GM23338 (cell line): Measurements from ENCODE around the gene SNX5. TPM values are rescaled to one million over a fixed set of nuclear protein-coding genes. Genes with fewer than 3 reads are reported as not detected.

Experiments
- ATAC-seq: fragments of 200-7000 bp; cut with Tn5 transposase; 3 replicates; pipeline ENCODE4 v1.9.1; 2020
- DNase-seq: peaks from one replicate; pipeline ENCODE4 v3.0.0-alpha.2; 2015; ENCODE audit warnings: low spot score
- H2AFZ ChIP-seq: fragments of 200-600 bp; sonication (generic); 2 replicates; pipeline ENCODE4 v1.8.0; 2016; ENCODE audit warnings: antibody characterized with exemption, mild to moderate bottlenecking, moderate library complexity
- H3F3A ChIP-seq: fragments of 200-600 bp; sonication (generic); replicated peaks from 2 replicates; pipeline ENCODE4 v1.8.0; 2017; ENCODE audit warnings: antibody characterized with exemption, mixed run types, low read depth
- H3K27ac ChIP-seq: fragments of 200-600 bp; sonication (generic); 2 replicates; pipeline ENCODE4 v1.6.1; 2016; ENCODE audit warnings: low read depth
- H3K27me3 ChIP-seq: fragments of 200-600 bp; sonication (generic); 2 replicates; pipeline ENCODE4 v1.8.0; 2016; ENCODE audit warnings: mild to moderate bottlenecking, mixed run types, moderate library complexity; ENCODE audit not compliant: insufficient read depth
- H3K36me3 ChIP-seq: fragments of 200-600 bp; sonication (generic); 2 replicates; pipeline ENCODE4 v1.8.0; 2016; ENCODE audit warnings: mild to moderate bottlenecking; ENCODE audit not compliant: insufficient read depth
- H3K4me1 ChIP-seq: fragments of 200-600 bp; sonication (generic); 2 replicates; pipeline ENCODE4 v1.8.0; 2016; ENCODE audit warnings: mild to moderate bottlenecking, moderate library complexity; ENCODE audit not compliant: insufficient read depth
- H3K4me2 ChIP-seq: fragments of 200-600 bp; sonication (generic); 2 replicates; pipeline ENCODE4 v1.7.1; 2017; ENCODE audit warnings: mixed run types
- H3K4me3 ChIP-seq: fragments of 200-600 bp; sonication (generic); 2 replicates; pipeline ENCODE4 v1.6.1; 2016; ENCODE audit warnings: mixed run types
- H3K79me2 ChIP-seq: fragments of 200-600 bp; sonication (generic); replicated peaks from 2 replicates; pipeline ENCODE4 v1.8.0; 2017; ENCODE audit warnings: mild to moderate bottlenecking; ENCODE audit not compliant: insufficient read depth
- H3K9me2 ChIP-seq: fragments of 200-600 bp; sonication (generic); 2 replicates; pipeline ENCODE4 v1.8.0; 2017; ENCODE audit not compliant: insufficient read depth
- H4K20me1 ChIP-seq: fragments of 200-600 bp; sonication (generic); replicated peaks from 2 replicates; pipeline ENCODE4 v1.8.0; 2017; ENCODE audit warnings: mild to moderate bottlenecking; ENCODE audit not compliant: insufficient read depth
- H3K27ac Mint-ChIP-seq: 2 replicates; pipeline ENCODE4 v1.8.0; 2020; ENCODE audit warnings: inconsistent platforms, mild to moderate bottlenecking, moderate library complexity, mixed read lengths
- H3K27me3 Mint-ChIP-seq: 3 replicates; pipeline ENCODE4 v1.8.0; 2022; ENCODE audit warnings: low read depth, mild to moderate bottlenecking, moderate library complexity, mixed read lengths, inconsistent platforms; ENCODE audit not compliant: insufficient read depth, poor library complexity
- H3K36me3 Mint-ChIP-seq: 3 replicates; pipeline ENCODE4 v1.8.0; 2021; ENCODE audit warnings: low read depth, mild to moderate bottlenecking, inconsistent platforms, moderate library complexity, mixed read lengths
- H3K4me1 Mint-ChIP-seq: 3 replicates; pipeline ENCODE4 v1.8.0; 2020; ENCODE audit warnings: mild to moderate bottlenecking, inconsistent platforms, mixed read lengths
- H3K4me3 Mint-ChIP-seq: 3 replicates; pipeline ENCODE4 v1.8.0; 2021; ENCODE audit warnings: moderate library complexity, mild to moderate bottlenecking, inconsistent platforms, mixed read lengths
- H3K9me3 Mint-ChIP-seq: 3 replicates; pipeline ENCODE4 v1.8.0; 2020; ENCODE audit warnings: moderate library complexity, mild to moderate bottlenecking, inconsistent platforms, mixed read lengths
- CREB1 ChIP-seq: fragments of 250-450 bp; sonication (Bioruptor Pico); IDR thresholded peaks from 2 replicates; pipeline ENCODE4 v1.5.0; 2020; ENCODE audit warnings: low read depth, mild to moderate bottlenecking, moderate library complexity
- ETS1 ChIP-seq: IDR thresholded peaks from 2 replicates; pipeline ENCODE4 v1.6.1; 2016; ENCODE audit warnings: antibody characterized with exemption
- EZH2 ChIP-seq: fragments of 200-600 bp; sonication (generic); IDR thresholded peaks from one replicate; pipeline ENCODE4 v1.8.0; 2017; ENCODE audit warnings: antibody characterized with exemption, mild to moderate bottlenecking, low read depth; ENCODE audit not compliant: unreplicated experiment
- POLR2AphosphoS5 ChIP-seq: IDR thresholded peaks from 2 replicates; pipeline ENCODE4 v1.6.1; 2016; ENCODE audit warnings: antibody characterized with exemption, low read depth
- REST ChIP-seq: IDR thresholded peaks from one replicate; pipeline ENCODE4 v1.6.1; 2018; ENCODE audit warnings: antibody characterized with exemption; ENCODE audit not compliant: unreplicated experiment
- ZNF114 ChIP-seq: fragments of 250-450 bp; sonication (Bioruptor Pico); IDR thresholded peaks from 2 replicates; pipeline ENCODE4 v1.5.0; 2020; ENCODE audit warnings: mild to moderate bottlenecking, moderate library complexity
- ZNF331 ChIP-seq: fragments of 250-450 bp; sonication (Bioruptor Pico); IDR thresholded peaks from 2 replicates; pipeline ENCODE4 v1.5.0; 2020; ENCODE audit warnings: low read depth, mild to moderate bottlenecking, moderate library complexity
- polyA plus RNA-seq: library from polyadenylated mRNA; unstranded; fragments of >200 nt; fragmentation: Nextera tagmentation; extraction: Ambion mirVana; gene quantifications from 2 replicates; pipeline ENCODE4 v1.2.1, GENCODE V29; 2016
- total RNA-seq: library from RNA; depleted of rRNA; stranded (reverse); fragments of >200 nt; shearing (Covaris generic); gene quantifications from 2 replicates; pipeline ENCODE4 v1.2.3, GENCODE V29; 2014

Gene SNX5
- total and polyA plus RNA-seq, 2 experiments from 2014 or later: 167 to 287 TPM

GRCh38 chr20:17935186-17935585 lies 33.4 kb downstream of the SNX5 start:
- no peak for TF ChIP-seq ZNF114 (CRISPR knock-in tag)
- TF ChIP-seq REST: no peak
- TF ChIP-seq CREB1: no peak
- no peak for TF ChIP-seq EZH2
- no peak for TF ChIP-seq ZNF331 (CRISPR knock-in tag)
- Mint-ChIP-seq H3K9me3 (peaks cover 4% of the 10 kb centered on the region), H3K27me3 (peaks cover 21% of the 10 kb centered on the region), H3K4me1 (peaks cover 60% of the 10 kb centered on the region), H3K4me3 (no peak overlapping the region), H3K27ac (no peak overlapping the region), H3K36me3 (peaks cover 4% of the 10 kb centered on the region; the same call in 1 of the 3 replicates)
- H3K27me3 ChIP-seq: no peaks in the 10 kb centered on the region
- no peaks in the 10 kb centered on the region for H3K36me3 ChIP-seq
- H3K9me2 ChIP-seq: peaks cover 5% of the 10 kb centered on the region; the same call in 1 of the 2 replicates
- peaks cover 49% of the 10 kb centered on the region for H3K4me1 ChIP-seq
- peaks cover 7% of the 10 kb centered on the region for H3F3A ChIP-seq
- H3K79me2 ChIP-seq: no peaks in the 10 kb centered on the region
- ATAC-seq (no peak), DNase-seq (no peak)
- H4K20me1 ChIP-seq: peaks cover 4% of the 10 kb centered on the region; the same call in 1 of the 2 replicates
- no peak overlapping the region for H3K4me2 ChIP-seq
- H3K4me3 ChIP-seq: no peak overlapping the region
- H3K27ac ChIP-seq: no peak overlapping the region
- H2AFZ ChIP-seq: no peak overlapping the region

- Mint-ChIP-seq H3K36me3 (peaks cover 4% of the 10 kb centered on the region; the same call in 1 of the 3 replicates), H3K9me3 (peaks cover 4% of the 10 kb centered on the region), H3K27ac (no peak overlapping the region), H3K27me3 (peaks cover 15% of the 10 kb centered on the region), H3K4me3 (0 out of 3 replicates have a peak overlapping the region, but pooled peaks have one; percentile 20), H3K4me1 (peaks cover 52% of the 10 kb centered on the region)
- Histone ChIP-seq H4K20me1 (no peaks in the 10 kb centered on the region; the same call in 1 of the 2 replicates), H3K9me2 (peaks cover 5% of the 10 kb centered on the region; the same call in 1 of the 2 replicates), H3K4me2 (peak overlapping the region; percentile 38), H2AFZ (no peak overlapping the region), H3K79me2 (no peaks in the 10 kb centered on the region), H3K36me3 (no peaks in the 10 kb centered on the region), H3K27ac (peak overlapping the region; percentile 74; the same call in 1 of the 2 replicates), H3K4me3 (no peak overlapping the region), H3K4me1 (peaks cover 40% of the 10 kb centered on the region), H3F3A (no peaks in the 10 kb centered on the region; the same call in 1 of the 2 replicates), H3K27me3 (no peaks in the 10 kb centered on the region)
- peak; percentile 66 for DNase-seq
- peak; percentile 17 for ATAC-seq
- TF ChIP-seq EZH2: no peak
- no peak for TF ChIP-seq ETS1
- TF ChIP-seq CREB1: no peak
- 0 out of 2 replicates have a peak, but pooled peaks have one; percentile 19 for TF ChIP-seq POLR2AphosphoS5
These were observed 34.3 kb downstream of the SNX5 start for GRCh38 chr20:17934141-17934862.
